Suprapubic skin (tissue), 3 donors: ENCODE measurements around the gene MAD2L1.

ENCODE experiments used
- CTCF ChIP-seq, 2 donors: fragments of 200-600 bp in 1 of 2; fragments of 450-650 bp in 1 of 2; sonication (generic) in 1 of 2; IDR thresholded peaks; one replicate each; pipeline ENCODE4 v1.5.1; 2016 to 2019; ENCODE audit warnings: antibody characterized with exemption in 2 of 2, mild to moderate bottlenecking in 1 of 2, moderate library complexity in 1 of 2
- EP300 ChIP-seq: sonication (generic); formaldehyde crosslinking; IDR thresholded peaks from one replicate; pipeline ENCODE4 v1.6.1; 2017; ENCODE audit warnings: antibody characterized with exemption
- POLR2A ChIP-seq, 2 donors: fragments of 450-650 bp; IDR thresholded peaks; one replicate each; pipeline ENCODE4 v1.6.1; 2017; ENCODE audit warnings: antibody characterized with exemption in 2 of 2, mild to moderate bottlenecking in 2 of 2, moderate library complexity in 2 of 2

GRCh38 chr4:120011725-120012124 is 54.9 kb downstream of the MAD2L1 start:
- TF ChIP-seq CTCF (IDR thresholded peaks at IDR 0.05): no peak
- TF ChIP-seq POLR2A (IDR thresholded peaks at IDR 0.05): no peak
- TF ChIP-seq EP300: no peak
